Measurements from ENCODE around the gene TP53TG5. TPM values are rescaled to one million over a fixed set of nuclear protein-coding genes. Genes with fewer than 3 reads are reported as not detected.

TP53TG5 gene
- total and polyA plus RNA-seq, 2 experiments from 2014 or later, result not detected

GRCh38 chr20:45402946-45403345 is 24.8 kb upstream of the TP53TG5 start:
- Histone ChIP-seq H3F3A (replicated peaks; ENCODE audit: low read depth) (peaks cover 9% of the 10 kb centered on the region; the same call in 1 of the 2 replicates), H3K27me3 (ENCODE audit: insufficient read depth) (peaks cover 35% of the 10 kb centered on the region), H3K4me2 (no peak overlapping the region), H2AFZ (no peak overlapping the region), H3K4me3 (no peak overlapping the region), H3K79me2 (replicated peaks; ENCODE audit: insufficient read depth) (peaks cover 8% of the 10 kb centered on the region), H3K4me1 (ENCODE audit: insufficient read depth) (peaks cover 10% of the 10 kb centered on the region; the same call in 1 of the 2 replicates), H3K36me3 (ENCODE audit: insufficient read depth) (no peaks in the 10 kb centered on the region), H4K20me1 (replicated peaks; ENCODE audit: insufficient read depth) (no peaks in the 10 kb centered on the region; the same call in 1 of the 2 replicates), H3K9me2 (ENCODE audit: insufficient read depth) (peaks cover 3% of the 10 kb centered on the region; the same call in 1 of the 2 replicates), H3K27ac (ENCODE audit: low read depth) (no peak overlapping the region)
- ATAC-seq, result no peak
- peaks cover 31% of the 10 kb centered on the region for H3K9me3 Mint-ChIP-seq
- H3K4me3 Mint-ChIP-seq, result no peak overlapping the region
- no peak for DNase-seq (ENCODE audit: low spot score)
- peaks cover 8% of the 10 kb centered on the region for H3K4me1 Mint-ChIP-seq
- peaks cover 24% of the 10 kb centered on the region for H3K36me3 Mint-ChIP-seq (ENCODE audit: low read depth)
- H3K27me3 Mint-ChIP-seq (ENCODE audit: insufficient read depth, low read depth, poor library complexity), result peaks cover 29% of the 10 kb centered on the region
- no peak overlapping the region for H3K27ac Mint-ChIP-seq
- TF ChIP-seq NANOG (IDR thresholded peaks at IDR 0.05; ENCODE audit: borderline replicate concordance) (no peak), REST (IDR thresholded peaks at IDR 0.05; ENCODE audit: unreplicated experiment) (no peak), EZH2 (IDR thresholded peaks at IDR 0.05; ENCODE audit: low read depth, unreplicated experiment) (no peak), ZNF114 (CRISPR knock-in tag; IDR thresholded peaks at IDR 0.05) (no peak), STAT1 (IDR thresholded peaks at IDR 0.05; ENCODE audit: unreplicated experiment) (no peak), POLR2AphosphoS5 (IDR thresholded peaks at IDR 0.05; ENCODE audit: low read depth) (no peak), ETS1 (IDR thresholded peaks at IDR 0.05) (no peak)
- TF ChIP-seq, protein P1, sequence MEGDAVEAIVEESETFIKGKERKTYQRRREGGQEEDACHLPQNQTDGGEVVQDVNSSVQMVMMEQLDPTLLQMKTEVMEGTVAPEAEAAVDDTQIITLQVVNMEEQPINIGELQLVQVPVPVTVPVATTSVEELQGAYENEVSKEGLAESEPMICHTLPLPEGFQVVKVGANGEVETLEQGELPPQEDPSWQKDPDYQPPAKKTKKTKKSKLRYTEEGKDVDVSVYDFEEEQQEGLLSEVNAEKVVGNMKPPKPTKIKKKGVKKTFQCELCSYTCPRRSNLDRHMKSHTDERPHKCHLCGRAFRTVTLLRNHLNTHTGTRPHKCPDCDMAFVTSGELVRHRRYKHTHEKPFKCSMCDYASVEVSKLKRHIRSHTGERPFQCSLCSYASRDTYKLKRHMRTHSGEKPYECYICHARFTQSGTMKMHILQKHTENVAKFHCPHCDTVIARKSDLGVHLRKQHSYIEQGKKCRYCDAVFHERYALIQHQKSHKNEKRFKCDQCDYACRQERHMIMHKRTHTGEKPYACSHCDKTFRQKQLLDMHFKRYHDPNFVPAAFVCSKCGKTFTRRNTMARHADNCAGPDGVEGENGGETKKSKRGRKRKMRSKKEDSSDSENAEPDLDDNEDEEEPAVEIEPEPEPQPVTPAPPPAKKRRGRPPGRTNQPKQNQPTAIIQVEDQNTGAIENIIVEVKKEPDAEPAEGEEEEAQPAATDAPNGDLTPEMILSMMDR (conservative IDR thresholded peaks at IDR 0.05; ENCODE audit: low read depth in 2 of 2), result no peak

All from GM23338 (cell line).